HG03432 (cell line): Measurements from ENCODE around the gene PHF21A.

Experiments used
- ATAC-seq: cut with Tn5 transposase; IDR thresholded peaks from one replicate; pipeline ENCODE4 v1.9.1; 2021; ENCODE audit warnings: mild to moderate bottlenecking, moderate library complexity; ENCODE audit not compliant: unreplicated experiment

The PHF21A gene

GRCh38 chr11:45936511-45937054, 184.7 kb downstream of the PHF21A start:
- ATAC-seq: no peak

- ATAC-seq: no peak
These were observed 185.7 kb downstream of the PHF21A start for GRCh38 chr11:45935349-45936064.

GRCh38 chr11:45934580-45935318, 186.5 kb downstream of the PHF21A start:
- no peak for ATAC-seq

- ATAC-seq: no peak
These were observed 187.2 kb downstream of the PHF21A start for GRCh38 chr11:45933846-45934579.

GRCh38 chr11:45933131-45933831, 188.0 kb downstream of the PHF21A start:
- no peak for ATAC-seq

GRCh38 chr11:45932217-45932616, 189.0 kb downstream of the PHF21A start:
- ATAC-seq: no peak

- ATAC-seq: no peak
These were observed 189.5 kb downstream of the PHF21A start for GRCh38 chr11:45931739-45932138.

GRCh38 chr11:45930951-45931570, 190.2 kb downstream of the PHF21A start:
- ATAC-seq: no peak

- peak; percentile 93 for ATAC-seq
These were observed 191.0 kb downstream of the PHF21A start for GRCh38 chr11:45930031-45930794.

- ATAC-seq: no peak
These were observed 191.7 kb downstream of the PHF21A start for GRCh38 chr11:45929486-45930030.

GRCh38 chr11:45928535-45929215, 192.6 kb downstream of the PHF21A start:
- ATAC-seq: no peak

GRCh38 chr11:45927684-45928413, 193.4 kb downstream of the PHF21A start:
- ATAC-seq: no peak

- ATAC-seq: no peak
These were observed 193.9 kb downstream of the PHF21A start for GRCh38 chr11:45927332-45927683.

GRCh38 chr11:45926536-45927331, 194.5 kb downstream of the PHF21A start:
- no peak for ATAC-seq

- no peak for ATAC-seq
These were observed 195.3 kb downstream of the PHF21A start for GRCh38 chr11:45926001-45926401.

- ATAC-seq: no peak
These were observed 195.7 kb downstream of the PHF21A start for GRCh38 chr11:45925550-45925949.

GRCh38 chr11:45924927-45925326, 196.3 kb downstream of the PHF21A start:
- no peak for ATAC-seq
